HFF-Myc (cell line): ENCODE results near the gene PPID.

Source experiments
- DNase-seq: peaks from one replicate; pipeline ENCODE4 v3.0.0-alpha.2; 2011; ENCODE audit warnings: low read depth; ENCODE audit errors: extremely low read depth
- H3K4me3 ChIP-seq: replicated peaks from 2 replicates; pipeline ENCODE4 v1.5.1; 2011; ENCODE audit warnings: low read depth, mild to moderate bottlenecking, control low read depth, low read length
- TF ChIP-seq, protein P1 (sequence below): IDR thresholded peaks from 2 replicates; pipeline ENCODE4 v1.5.1; 2012; ENCODE audit warnings: mild to moderate bottlenecking, low read depth, low read length, control low read depth; ENCODE audit errors: missing control alignments

The PPID gene

DNA sequence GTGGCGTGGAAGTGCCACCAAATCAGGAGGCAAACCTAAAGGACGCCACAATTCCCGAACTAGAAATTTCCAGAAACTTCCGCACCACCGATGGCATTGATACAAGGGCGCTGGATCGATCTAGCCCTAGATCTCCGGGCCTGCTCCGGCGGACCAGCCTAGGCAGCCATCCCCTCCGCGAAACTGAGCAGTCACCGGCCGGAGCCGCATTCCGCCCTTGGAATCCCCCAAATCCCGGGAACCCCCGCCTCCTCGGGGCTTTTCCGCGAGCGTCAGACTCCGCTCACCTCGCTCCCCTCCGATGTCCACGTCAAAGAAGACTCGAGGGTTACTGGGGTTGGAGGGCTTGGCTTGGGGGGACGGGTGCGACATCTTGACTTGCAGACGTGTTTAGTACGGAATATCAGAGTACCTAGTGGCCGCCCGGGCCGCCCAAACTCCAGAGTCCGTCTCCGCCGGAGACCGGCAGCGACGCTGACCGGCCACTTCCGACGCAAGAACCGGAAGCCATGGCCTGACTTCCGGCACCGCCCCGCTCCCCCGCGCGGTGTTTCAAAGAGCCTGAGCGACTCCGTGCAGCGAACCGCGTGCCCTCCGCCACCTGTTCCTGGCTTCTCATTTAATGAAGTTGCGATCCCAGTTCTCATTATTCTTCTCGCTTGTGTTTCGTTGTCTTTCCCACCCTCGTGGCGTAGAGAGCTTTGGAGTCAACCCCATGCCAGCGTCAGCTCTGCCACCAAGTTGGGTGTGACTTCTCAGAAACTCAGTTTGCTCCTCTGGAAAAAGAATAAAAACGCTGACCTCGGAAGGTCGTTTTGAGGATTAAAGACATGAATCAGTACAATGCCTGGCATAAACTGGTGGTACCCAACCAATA lies at the start of gene PPID:
PPID (minus strand) TSS at position 480 of the 877 bp plus-strand sequence; CDS start at position 372, 108 bp downstream.
- TF ChIP-seq, protein P1, sequence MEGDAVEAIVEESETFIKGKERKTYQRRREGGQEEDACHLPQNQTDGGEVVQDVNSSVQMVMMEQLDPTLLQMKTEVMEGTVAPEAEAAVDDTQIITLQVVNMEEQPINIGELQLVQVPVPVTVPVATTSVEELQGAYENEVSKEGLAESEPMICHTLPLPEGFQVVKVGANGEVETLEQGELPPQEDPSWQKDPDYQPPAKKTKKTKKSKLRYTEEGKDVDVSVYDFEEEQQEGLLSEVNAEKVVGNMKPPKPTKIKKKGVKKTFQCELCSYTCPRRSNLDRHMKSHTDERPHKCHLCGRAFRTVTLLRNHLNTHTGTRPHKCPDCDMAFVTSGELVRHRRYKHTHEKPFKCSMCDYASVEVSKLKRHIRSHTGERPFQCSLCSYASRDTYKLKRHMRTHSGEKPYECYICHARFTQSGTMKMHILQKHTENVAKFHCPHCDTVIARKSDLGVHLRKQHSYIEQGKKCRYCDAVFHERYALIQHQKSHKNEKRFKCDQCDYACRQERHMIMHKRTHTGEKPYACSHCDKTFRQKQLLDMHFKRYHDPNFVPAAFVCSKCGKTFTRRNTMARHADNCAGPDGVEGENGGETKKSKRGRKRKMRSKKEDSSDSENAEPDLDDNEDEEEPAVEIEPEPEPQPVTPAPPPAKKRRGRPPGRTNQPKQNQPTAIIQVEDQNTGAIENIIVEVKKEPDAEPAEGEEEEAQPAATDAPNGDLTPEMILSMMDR, result no peak
- peak; percentile 29 for DNase-seq
- peak within 1 kb of the TSS; percentile 93 for H3K4me3 ChIP-seq

DNA sequence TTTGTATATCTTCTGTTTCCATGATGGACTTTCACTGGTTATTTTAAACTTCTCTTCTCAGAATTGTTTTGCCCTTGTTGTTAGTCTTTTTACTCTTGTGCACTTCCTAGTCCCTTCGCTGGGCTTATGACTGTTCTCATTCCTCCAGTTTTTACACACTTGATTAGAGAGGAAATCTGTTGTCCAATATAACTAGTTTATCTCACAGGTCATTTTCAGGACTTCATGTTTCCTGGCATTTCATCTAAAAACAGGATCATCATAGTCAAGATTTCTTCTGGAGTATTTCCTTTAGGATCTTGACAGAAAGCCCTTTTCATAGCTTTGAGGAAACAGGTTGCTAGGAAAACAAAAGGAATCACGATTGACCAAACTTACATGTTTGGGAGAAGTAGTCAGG lies 48.6 kb upstream of the PPID start:
- no peak overlapping the region for H3K4me3 ChIP-seq
- TF ChIP-seq, protein P1, result no peak
- no peak for DNase-seq

DNA sequence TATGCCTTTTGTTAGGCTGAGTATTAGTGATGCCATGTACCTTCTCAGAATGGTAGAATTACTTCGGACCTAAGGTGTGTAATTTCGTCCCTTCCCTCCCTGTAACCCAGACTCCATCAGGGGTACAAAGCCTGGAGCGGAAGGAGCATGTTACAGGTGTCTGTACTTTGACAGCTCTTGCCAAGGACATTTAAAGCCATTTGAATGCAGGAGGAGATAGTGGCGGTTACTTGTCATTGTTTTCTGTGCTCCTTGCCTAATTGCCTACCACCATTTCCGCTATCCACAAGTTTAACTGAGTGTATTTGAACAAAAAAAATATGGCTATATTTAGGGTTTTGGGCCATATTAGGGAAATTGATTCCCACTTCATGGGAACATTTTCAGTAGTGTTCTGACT lies 47.5 kb upstream of the PPID start:
- TF ChIP-seq, protein P1, result no peak
- no peak for DNase-seq
- no peak overlapping the region for H3K4me3 ChIP-seq

DNA sequence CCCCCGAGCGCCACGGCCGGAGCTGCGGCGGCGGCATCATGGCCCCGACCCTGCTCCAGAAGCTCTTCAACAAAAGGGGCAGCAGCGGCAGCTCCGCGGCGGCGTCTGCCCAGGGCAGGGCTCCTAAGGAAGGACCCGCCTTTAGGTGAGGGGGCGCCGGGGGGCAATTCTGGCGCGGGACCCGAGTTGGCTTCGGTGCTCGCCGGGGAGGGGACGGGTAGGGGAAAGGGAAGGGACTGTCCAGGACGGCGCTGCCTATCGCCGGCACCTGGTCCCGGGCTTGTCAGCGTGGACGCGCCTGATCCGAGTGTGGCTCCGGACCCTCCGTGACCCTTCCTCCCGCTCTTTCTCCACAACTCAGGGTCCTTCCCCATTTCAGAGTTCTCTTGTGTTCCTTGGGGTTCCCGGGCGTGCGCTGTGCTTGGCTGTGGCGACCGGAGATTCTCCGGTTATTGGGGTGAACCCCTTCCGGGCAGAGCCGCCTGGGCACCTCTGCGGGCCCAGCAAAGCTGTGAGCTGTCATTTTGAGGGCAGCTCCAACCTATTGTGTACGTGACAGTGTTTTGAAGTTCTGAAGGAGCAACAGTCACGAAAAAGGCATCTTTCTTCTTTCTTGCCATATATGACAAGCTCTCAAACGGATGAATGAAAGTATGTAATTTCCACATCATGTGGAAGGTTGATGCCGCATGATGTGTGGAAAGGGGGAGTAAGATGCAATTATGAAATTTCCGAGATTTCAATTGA lies 46.2 kb upstream of the PPID start:
- no peak for DNase-seq
- peak overlapping the region; percentile 74 for H3K4me3 ChIP-seq
- TF ChIP-seq, protein P1, result no peak

DNA sequence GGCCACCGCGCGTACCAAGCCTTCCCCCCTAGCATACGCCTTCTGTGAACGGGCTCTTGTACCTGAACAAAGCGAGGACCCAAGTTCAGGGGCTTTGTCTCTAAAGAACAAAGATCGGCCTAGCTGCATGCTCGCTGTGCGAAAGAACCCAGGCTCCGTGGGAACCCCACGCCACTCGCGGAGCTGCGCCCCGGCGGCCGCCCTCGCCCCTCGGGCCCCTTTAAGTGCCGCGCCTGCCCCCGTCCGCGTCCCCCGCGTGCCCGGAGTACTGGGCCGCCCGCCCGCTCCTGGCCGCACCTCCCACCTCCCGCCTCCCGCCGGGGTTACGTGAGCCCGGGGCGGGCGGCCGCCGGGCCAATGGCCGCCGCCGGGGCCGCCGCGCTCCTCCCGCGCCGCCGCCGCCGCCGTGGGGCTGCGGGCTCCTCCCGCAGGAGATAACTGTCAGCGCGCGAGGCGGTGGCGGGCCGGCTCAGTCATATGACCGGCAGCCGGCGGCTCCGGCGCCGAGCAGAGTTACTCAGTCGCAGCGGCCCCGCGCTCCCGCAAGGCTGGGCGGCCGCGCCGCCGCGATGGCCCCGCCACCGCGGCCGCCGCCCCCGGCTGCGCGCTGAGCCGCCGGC lies 45.5 kb upstream of the PPID start, which contains the start of gene FNIP2:
FNIP2 (plus strand) TSS at position 472 of the 620 bp plus-strand sequence. CDS start 187 bp downstream, outside the sequence.
- TF ChIP-seq, protein P1, result no peak
- peak within 1 kb of the TSS; percentile 74 for H3K4me3 ChIP-seq
- no peak for DNase-seq

DNA sequence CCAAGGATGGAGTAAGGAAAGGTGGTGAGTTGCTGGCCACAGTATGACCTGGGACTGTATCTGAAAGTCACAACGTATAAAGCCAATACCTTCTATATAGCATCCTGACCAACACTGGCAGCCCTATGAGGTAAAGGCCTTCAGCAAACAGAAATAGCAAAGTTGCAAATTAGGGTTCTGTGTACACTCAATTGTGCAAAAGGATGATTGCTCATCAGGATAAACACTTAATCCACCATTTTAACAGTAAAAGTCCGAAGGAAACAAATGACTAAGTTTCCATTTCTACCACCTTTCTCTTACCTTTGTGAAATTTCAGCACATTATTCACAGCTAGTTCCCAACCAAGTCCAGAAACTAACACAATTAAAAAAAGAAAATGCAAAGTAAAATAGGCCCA lies 44.3 kb upstream of the PPID start:
- DNase-seq, result no peak
- TF ChIP-seq, protein P1, result no peak
- no peak overlapping the region for H3K4me3 ChIP-seq
